Neural cell (in vitro differentiated cells): ENCODE data around the gene USP7.

Source experiments
- EZH2 ChIP-seq: fragments of 200-600, 300-800 bp; shearing (Covaris generic), sonication (generic); IDR thresholded peaks from 2 replicates; pipeline ENCODE4 v1.6.1; 2014; ENCODE audit warnings: antibody characterized with exemption, low read length, borderline replicate concordance, mild to moderate bottlenecking; ENCODE audit not compliant: insufficient read depth, poor library complexity, severe bottlenecking
- POLR2AphosphoS5 ChIP-seq: IDR thresholded peaks from 2 replicates; pipeline ENCODE4 v1.6.1; 2012
- TAF1 ChIP-seq: IDR thresholded peaks from 2 replicates; pipeline ENCODE4 v1.6.1; 2012; ENCODE audit warnings: low read depth
- TF ChIP-seq, protein P1 (sequence below): fragments of 450-650 bp; IDR thresholded peaks from 2 replicates; pipeline ENCODE4 v1.5.1; 2014; ENCODE audit warnings: antibody characterized with exemption, mild to moderate bottlenecking, moderate library complexity; ENCODE audit not compliant: poor library complexity, severe bottlenecking

DNA sequence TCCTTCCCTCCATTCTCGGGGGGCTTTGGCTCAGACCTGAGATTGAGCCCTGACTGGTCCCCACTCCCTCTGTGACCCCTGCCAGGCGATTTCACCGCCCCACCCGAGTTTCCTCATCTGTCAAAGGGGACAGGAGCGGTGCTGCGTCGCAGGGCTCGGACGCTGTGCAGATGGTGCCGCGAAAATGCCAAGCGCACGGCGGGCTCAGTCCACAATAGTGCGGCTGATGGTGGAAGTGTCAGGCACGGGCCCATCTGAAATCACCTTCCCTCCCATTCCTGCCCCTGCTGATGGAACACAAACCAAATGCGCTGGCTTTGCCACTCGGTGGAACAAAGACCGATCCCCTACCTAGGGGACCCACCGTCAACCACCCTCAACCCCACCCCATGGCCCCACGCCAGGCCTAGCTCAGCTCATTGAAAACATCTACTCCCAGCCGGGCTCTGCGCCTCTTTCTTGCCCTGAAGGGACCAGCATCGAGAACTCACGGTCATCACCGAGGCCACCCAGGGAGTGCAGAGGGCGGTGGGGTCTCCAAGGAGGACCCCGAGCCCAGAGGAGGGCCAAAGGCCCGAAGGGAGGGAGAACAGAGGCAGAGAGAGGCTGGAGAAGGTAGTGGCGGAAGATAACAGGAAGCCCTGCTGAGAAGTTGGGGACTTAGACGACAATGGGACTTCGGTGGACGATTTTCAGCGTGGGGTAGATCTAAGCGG, 96.3 kb downstream of the USP7 start:
- TF ChIP-seq, protein P1, sequence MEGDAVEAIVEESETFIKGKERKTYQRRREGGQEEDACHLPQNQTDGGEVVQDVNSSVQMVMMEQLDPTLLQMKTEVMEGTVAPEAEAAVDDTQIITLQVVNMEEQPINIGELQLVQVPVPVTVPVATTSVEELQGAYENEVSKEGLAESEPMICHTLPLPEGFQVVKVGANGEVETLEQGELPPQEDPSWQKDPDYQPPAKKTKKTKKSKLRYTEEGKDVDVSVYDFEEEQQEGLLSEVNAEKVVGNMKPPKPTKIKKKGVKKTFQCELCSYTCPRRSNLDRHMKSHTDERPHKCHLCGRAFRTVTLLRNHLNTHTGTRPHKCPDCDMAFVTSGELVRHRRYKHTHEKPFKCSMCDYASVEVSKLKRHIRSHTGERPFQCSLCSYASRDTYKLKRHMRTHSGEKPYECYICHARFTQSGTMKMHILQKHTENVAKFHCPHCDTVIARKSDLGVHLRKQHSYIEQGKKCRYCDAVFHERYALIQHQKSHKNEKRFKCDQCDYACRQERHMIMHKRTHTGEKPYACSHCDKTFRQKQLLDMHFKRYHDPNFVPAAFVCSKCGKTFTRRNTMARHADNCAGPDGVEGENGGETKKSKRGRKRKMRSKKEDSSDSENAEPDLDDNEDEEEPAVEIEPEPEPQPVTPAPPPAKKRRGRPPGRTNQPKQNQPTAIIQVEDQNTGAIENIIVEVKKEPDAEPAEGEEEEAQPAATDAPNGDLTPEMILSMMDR: no peak
- no peak for TF ChIP-seq TAF1
- no peak for TF ChIP-seq POLR2AphosphoS5
- no peak for TF ChIP-seq EZH2
